Measurements from ENCODE around the gene CYP4F8.
A peak's percentile ranks its signal among the peaks of the same experiment; 100 is the strongest.

DNA sequence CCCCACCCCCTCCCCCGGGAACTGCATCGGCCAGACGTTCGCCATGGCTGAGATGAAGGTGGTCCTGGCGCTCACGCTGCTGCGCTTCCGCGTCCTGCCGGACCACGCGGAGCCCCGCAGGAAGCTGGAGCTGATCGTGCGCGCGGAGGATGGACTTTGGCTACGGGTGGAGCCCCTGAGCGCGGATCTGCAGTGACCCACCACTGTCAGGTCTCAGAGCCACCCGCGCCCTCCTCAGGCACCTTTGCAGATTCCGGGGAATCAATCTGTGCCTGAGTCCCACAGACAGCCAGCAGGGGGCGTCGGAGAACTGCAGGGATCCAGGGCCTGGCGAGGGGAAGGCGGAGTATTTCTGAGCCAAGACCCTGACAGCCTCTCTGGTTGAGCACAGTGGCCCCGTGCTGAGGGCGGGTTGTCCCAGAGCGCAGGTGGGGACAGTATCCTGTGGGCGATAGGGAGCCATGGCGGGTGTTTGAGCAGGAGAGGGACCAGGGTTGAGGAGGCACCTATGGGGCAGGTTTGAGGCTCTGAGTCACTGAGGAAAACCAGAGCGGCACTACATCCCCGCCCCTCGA, 30.4 kb upstream of the CYP4F8 start:
- TF ChIP-seq, protein P1, sequence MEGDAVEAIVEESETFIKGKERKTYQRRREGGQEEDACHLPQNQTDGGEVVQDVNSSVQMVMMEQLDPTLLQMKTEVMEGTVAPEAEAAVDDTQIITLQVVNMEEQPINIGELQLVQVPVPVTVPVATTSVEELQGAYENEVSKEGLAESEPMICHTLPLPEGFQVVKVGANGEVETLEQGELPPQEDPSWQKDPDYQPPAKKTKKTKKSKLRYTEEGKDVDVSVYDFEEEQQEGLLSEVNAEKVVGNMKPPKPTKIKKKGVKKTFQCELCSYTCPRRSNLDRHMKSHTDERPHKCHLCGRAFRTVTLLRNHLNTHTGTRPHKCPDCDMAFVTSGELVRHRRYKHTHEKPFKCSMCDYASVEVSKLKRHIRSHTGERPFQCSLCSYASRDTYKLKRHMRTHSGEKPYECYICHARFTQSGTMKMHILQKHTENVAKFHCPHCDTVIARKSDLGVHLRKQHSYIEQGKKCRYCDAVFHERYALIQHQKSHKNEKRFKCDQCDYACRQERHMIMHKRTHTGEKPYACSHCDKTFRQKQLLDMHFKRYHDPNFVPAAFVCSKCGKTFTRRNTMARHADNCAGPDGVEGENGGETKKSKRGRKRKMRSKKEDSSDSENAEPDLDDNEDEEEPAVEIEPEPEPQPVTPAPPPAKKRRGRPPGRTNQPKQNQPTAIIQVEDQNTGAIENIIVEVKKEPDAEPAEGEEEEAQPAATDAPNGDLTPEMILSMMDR (conservative IDR thresholded peaks at IDR 0.05; ENCODE audit: low read length): peak; percentile 87
- no peak for TF ChIP-seq EZH2phosphoT487 (IDR thresholded peaks at IDR 0.05; ENCODE audit: borderline replicate concordance, low read depth, low read length)
